Parathyroid adenoma (tissue), 2 donors: ENCODE measurements around the gene ST8SIA1.
"Not testable (repeated sequence)": the region's sequence is repeated elsewhere in the genome, so short reads cannot be mapped to it uniquely, and the experiment has no call there.

Experiments
- H2AFZ ChIP-seq: fragments of 300-600 bp; sonication (generic); one replicate; pipeline ENCODE4 v1.7.0; 2017; ENCODE audit warnings: antibody characterized with exemption, mild to moderate bottlenecking
- H3K27ac ChIP-seq: fragments of 300-600 bp; sonication (generic); one replicate; pipeline ENCODE4 v1.7.0; 2017
- H3K27me3 ChIP-seq: fragments of 300-600 bp; sonication (generic); one replicate; pipeline ENCODE4 v1.7.0; 2017; ENCODE audit warnings: low read length; ENCODE audit not compliant: control insufficient read depth, insufficient read depth
- H3K36me3 ChIP-seq: fragments of 300-600 bp; sonication (generic); one replicate; pipeline ENCODE4 v1.7.0; 2017; ENCODE audit warnings: low read length; ENCODE audit not compliant: control insufficient read depth, insufficient read depth
- H3K4me1 ChIP-seq: fragments of 300-600 bp; sonication (generic); one replicate; pipeline ENCODE4 v1.7.0; 2017; ENCODE audit warnings: control low read depth
- H3K4me2 ChIP-seq: fragments of 300-600 bp; sonication (generic); one replicate; pipeline ENCODE4 v1.7.0; 2017; ENCODE audit warnings: low read length
- H3K4me3 ChIP-seq: fragments of 300-600 bp; sonication (generic); one replicate; pipeline ENCODE4 v1.7.0; 2017; ENCODE audit warnings: low read depth, low read length
- H3K79me2 ChIP-seq: fragments of 300-600 bp; sonication (generic); one replicate; pipeline ENCODE4 v1.7.0; 2017; ENCODE audit warnings: control low read depth
- H3K9ac ChIP-seq: fragments of 300-600 bp; sonication (generic); one replicate; pipeline ENCODE4 v1.7.0; 2017; ENCODE audit warnings: mild to moderate bottlenecking
- H3K9me3 ChIP-seq: fragments of 300-600 bp; sonication (generic); one replicate; pipeline ENCODE4 v1.7.0; 2017; ENCODE audit warnings: low read length; ENCODE audit not compliant: control insufficient read depth
- TF ChIP-seq, protein P1 (sequence below): fragments of 300-600 bp; sonication (generic); IDR thresholded peaks from one replicate; pipeline ENCODE4 v1.7.0; 2017; ENCODE audit warnings: antibody characterized with exemption, mild to moderate bottlenecking
- donor health status: primary hyperparathyroidism.

Gene ST8SIA1

DNA sequence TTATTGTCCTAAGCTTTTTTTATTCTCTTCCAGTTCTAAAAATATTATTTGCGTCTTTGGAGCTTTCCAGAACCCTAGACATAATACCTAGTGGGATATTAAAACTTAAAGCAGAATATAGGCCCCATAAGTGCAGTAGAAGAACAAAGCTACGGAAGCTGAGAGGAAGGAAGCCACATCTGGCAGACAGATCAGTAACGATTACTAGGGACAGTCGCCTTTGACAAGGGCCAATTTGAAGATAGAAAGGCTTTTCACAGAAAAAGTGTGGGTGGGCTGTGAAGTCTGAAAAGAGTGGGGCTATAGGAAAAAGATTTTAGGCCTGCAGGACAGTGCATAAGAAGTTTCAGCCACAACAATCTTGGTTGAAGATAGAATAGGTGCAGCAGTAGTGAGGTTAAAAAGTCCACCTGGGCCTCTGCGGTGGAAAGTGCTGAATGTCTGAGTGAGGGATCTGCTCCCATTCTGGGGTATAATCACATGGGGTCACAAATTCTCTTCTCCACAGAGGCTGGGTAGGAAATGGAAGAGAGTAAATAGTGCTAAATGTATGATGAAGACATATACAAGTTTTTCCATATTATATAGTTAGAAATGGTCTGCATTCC lies 174.0 kb downstream of the ST8SIA1 start:
- Histone ChIP-seq H3K27me3 (no peaks in the 10 kb centered on the region), H3K79me2 (no peaks in the 10 kb centered on the region), H2AFZ (no peak overlapping the region), H3K27ac (no peak overlapping the region), H3K4me1 (no peaks in the 10 kb centered on the region), H3K9ac (no peak overlapping the region), H3K4me2 (no peak overlapping the region), H3K36me3 (no peaks in the 10 kb centered on the region), H3K4me3 (no peak overlapping the region), H3K9me3 (no peaks in the 10 kb centered on the region)
- TF ChIP-seq, protein P1, sequence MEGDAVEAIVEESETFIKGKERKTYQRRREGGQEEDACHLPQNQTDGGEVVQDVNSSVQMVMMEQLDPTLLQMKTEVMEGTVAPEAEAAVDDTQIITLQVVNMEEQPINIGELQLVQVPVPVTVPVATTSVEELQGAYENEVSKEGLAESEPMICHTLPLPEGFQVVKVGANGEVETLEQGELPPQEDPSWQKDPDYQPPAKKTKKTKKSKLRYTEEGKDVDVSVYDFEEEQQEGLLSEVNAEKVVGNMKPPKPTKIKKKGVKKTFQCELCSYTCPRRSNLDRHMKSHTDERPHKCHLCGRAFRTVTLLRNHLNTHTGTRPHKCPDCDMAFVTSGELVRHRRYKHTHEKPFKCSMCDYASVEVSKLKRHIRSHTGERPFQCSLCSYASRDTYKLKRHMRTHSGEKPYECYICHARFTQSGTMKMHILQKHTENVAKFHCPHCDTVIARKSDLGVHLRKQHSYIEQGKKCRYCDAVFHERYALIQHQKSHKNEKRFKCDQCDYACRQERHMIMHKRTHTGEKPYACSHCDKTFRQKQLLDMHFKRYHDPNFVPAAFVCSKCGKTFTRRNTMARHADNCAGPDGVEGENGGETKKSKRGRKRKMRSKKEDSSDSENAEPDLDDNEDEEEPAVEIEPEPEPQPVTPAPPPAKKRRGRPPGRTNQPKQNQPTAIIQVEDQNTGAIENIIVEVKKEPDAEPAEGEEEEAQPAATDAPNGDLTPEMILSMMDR = no peak

DNA sequence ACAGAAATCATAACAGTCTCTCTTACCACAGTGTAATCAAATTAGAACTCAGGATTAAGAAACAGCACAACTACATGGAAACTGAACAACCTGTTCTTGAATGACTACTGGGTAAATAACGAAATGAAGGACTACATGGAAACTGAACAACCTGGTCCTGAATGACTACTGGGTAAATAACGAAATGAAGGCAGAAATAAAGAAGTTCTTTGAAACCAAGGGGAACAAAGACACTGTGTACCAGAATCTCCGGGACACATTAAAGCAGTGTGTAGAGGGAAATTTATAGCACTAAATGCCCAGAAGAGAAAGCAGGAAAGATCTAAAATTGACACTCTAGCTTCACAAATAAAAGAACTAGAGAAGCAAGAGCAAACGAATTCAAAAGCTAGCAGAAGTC lies 185.2 kb downstream of the ST8SIA1 start:
- not testable (repeated sequence) for H3K79me2 ChIP-seq, H3K27ac ChIP-seq, H3K4me3 ChIP-seq, H2AFZ ChIP-seq, H3K9me3 ChIP-seq, H3K4me1 ChIP-seq, H3K4me2 ChIP-seq, H3K27me3 ChIP-seq, H3K36me3 ChIP-seq, H3K9ac ChIP-seq

DNA sequence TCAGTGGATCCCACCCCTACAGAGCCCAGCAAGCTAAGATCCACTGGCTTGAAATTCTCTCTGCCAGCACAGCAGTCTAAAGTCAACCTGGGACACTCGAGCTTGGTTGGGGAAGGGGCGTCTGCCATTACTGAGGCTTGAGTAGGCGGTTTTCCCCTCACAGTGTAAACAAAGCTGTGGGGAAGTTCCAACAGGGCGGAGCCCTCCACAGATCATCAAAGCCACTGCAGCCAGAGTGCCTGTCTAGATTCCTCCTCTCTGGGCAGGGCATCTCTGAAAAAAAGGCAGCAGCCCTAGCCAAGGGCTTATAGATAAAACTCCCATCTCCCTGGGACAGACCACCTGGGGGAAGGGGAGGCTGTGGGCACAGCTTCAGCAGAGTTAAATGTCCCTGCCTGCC lies 187.8 kb downstream of the ST8SIA1 start:
- H2AFZ ChIP-seq, H3K9ac ChIP-seq, H3K4me3 ChIP-seq, H3K4me2 ChIP-seq, H3K79me2 ChIP-seq, H3K9me3 ChIP-seq, H3K27me3 ChIP-seq, H3K4me1 ChIP-seq, H3K36me3 ChIP-seq, H3K27ac ChIP-seq: not testable (repeated sequence)
